Kidney (tissue), 14 donors: ENCODE results near the gene SSH3. TPM values are rescaled to one million over a fixed set of nuclear protein-coding genes. Genes with fewer than 3 reads are reported as not detected.

Source experiments
- DNase-seq, 5 donors: peaks; one replicate each; pipeline ENCODE4 v3.0.0-alpha.2; 2013 to 2020
- FAIRE-seq: peaks from 2 replicates; lab custom pipeline; 2012; peaks lifted over from hg19 to GRCh38; lab: Jason Lieb, UNC
- H3K27ac ChIP-seq, 2 donors: one replicate each; pipeline ENCODE4 v1.7.0; 2013; ENCODE audit warnings: low read depth in 2 of 2, low read length in 2 of 2, inconsistent platforms in 1 of 2
- H3K27me3 ChIP-seq: one replicate; pipeline ENCODE4 v1.7.1; 2013; ENCODE audit warnings: low read length, inconsistent platforms; ENCODE audit not compliant: control insufficient read depth, insufficient read depth
- H3K36me3 ChIP-seq, 3 donors: one replicate each; pipeline versions ENCODE4 v1.7.0 to v1.7.1; 2013; ENCODE audit warnings: low read length in 3 of 3, control low read depth in 1 of 3, inconsistent platforms in 1 of 3; ENCODE audit not compliant: insufficient read depth in 3 of 3, control insufficient read depth in 2 of 3
- H3K4me1 ChIP-seq, 3 donors: one replicate each; pipeline versions ENCODE4 v1.7.0 to v1.7.1; 2013; ENCODE audit warnings: low read length in 3 of 3, inconsistent platforms in 1 of 3, low read depth in 1 of 3; ENCODE audit not compliant: control insufficient read depth in 2 of 3, insufficient read depth in 2 of 3
- H3K4me3 ChIP-seq, 3 donors: one replicate each; pipeline versions ENCODE4 v1.7.0 to v1.8.1; 2013; ENCODE audit warnings: low read length in 3 of 3, control low read depth in 1 of 3, inconsistent platforms in 1 of 3
- H3K9ac ChIP-seq, 3 donors: one replicate each; pipeline versions ENCODE4 v1.7.0 to v1.7.1; 2013; ENCODE audit warnings: low read length in 3 of 3, control low read depth in 1 of 3, inconsistent platforms in 1 of 3
- H3K9me3 ChIP-seq, 3 donors: one replicate each; pipeline versions ENCODE4 v1.7.0 to v1.7.1; 2013; ENCODE audit warnings: low read length in 3 of 3, control low read depth in 1 of 3, inconsistent platforms in 1 of 3; ENCODE audit not compliant: control insufficient read depth in 2 of 3, insufficient read depth in 1 of 3
- intact Hi-C: fragments of 100-400 bp; cut with DNase I; formaldehyde crosslinking; loops from one replicate; pipeline ENCODE4 v1.11.1; 2022
- polyA plus RNA-seq: library from polyadenylated mRNA; stranded (reverse); fragments of 350-450 nt; fragmentation: Illumina TruSeq; extraction: RNeasy Lipid Tissue Mini Kit (QIAGEN cat#74804); gene quantifications from one replicate; pipeline ENCODE4 v1.2.3, GENCODE V29; 2014; ENCODE audit warnings: low read depth, low replicate concordance; ENCODE audit not compliant: insufficient read depth
- total RNA-seq: library from RNA; stranded (reverse); fragmentation: NEBNext Ultra II Directional; extraction: Animal tissue kit (Norgen Biotek cat#: 25700); gene quantifications from one replicate; pipeline ENCODE4 v1.2.1, GENCODE V29; 2021
- TF ChIP-seq, protein P1 (sequence below): IDR thresholded peaks from 3 replicates; pipeline ENCODE4 v1.5.1; 2012; ENCODE audit warnings: mild to moderate bottlenecking, moderate library complexity, borderline replicate concordance; ENCODE audit not compliant: insufficient read depth; ENCODE audit errors: extremely low read depth
- donor health status: control.
- donor health status: control.
- donor health status: control.
- donor health status: control.
- donor health status: control.
- donor health status: DM: yes; HTN: yes; CAD: no.
- donor health status: Normal renal cell carcinoma (clear cell type).

SSH3 gene
- total and polyA plus RNA-seq, 2 donors from 2014 or later, result 25.0 to 68.9 TPM

DNA sequence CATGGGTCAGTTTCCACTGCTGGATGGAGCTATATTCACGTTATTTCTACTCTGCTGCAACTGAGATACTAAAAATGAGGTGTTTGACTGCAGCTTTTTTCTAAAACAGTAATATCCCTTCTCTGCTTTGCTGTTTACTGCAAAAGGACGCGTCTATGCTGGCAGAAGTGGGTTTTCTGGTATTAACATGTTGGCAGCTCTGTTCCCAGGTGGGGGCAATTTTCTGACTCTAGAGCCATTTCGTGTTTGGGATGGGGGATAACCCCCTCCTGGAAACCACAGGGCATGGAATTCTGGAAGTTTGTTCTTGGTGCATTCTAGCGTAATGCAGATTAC is 32.2 kb upstream of the SSH3 start:
- Histone ChIP-seq H3K9ac (no peak overlapping the region), H3K4me3 (no peak overlapping the region), H3K4me1 (peaks cover 5 to 80% (median 55%) of the 10 kb centered on the region in 3 donors), H3K36me3 (peaks cover 0 to 5% (median 2%) of the 10 kb centered on the region in 3 donors), H3K27ac (no peak overlapping the region), H3K27me3 (no peaks in the 10 kb centered on the region), H3K9me3 (no peaks in the 10 kb centered on the region)
- no peak for FAIRE-seq
- intact Hi-C loops, result no loop called here
- TF ChIP-seq, protein P1, sequence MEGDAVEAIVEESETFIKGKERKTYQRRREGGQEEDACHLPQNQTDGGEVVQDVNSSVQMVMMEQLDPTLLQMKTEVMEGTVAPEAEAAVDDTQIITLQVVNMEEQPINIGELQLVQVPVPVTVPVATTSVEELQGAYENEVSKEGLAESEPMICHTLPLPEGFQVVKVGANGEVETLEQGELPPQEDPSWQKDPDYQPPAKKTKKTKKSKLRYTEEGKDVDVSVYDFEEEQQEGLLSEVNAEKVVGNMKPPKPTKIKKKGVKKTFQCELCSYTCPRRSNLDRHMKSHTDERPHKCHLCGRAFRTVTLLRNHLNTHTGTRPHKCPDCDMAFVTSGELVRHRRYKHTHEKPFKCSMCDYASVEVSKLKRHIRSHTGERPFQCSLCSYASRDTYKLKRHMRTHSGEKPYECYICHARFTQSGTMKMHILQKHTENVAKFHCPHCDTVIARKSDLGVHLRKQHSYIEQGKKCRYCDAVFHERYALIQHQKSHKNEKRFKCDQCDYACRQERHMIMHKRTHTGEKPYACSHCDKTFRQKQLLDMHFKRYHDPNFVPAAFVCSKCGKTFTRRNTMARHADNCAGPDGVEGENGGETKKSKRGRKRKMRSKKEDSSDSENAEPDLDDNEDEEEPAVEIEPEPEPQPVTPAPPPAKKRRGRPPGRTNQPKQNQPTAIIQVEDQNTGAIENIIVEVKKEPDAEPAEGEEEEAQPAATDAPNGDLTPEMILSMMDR, result no peak
- no peak for DNase-seq

DNA sequence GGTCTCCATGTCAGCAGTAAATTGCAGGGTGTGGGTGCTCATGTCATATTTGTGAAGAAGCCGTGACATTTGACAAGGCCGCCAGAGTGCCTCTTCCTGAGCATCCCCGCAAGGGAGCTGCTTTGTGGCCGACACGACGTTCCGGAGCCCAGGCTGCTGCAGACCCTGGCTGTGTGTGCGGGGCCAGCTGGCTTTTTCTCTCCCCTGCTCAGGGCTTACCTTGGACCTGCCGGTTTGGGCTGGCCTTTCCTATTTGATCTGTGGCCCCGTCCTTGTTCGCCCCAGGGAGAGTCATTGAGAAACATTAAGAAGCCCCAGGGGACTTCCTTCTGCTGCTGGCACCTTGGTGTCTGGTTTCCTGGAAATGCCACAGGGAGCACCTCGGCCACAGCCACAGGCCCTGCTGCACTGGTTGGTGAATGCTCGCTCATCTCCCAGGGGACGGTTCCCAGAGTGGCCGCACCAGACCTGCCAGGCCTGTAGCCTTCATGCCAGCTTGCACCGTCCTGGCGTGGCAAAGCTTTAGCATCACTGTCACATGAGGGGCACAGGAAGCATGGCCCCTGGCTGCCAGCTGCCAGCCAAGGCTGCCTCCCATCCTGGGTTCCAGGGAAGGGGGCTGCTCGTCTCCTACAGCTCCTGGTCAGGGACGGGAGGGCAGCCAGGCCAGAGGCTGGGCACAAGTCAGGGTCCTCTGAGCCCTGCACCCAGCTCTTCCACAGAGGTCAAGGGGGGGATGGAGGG is 31.6 kb upstream of the SSH3 start:
- intact Hi-C loops, result no loop called here
- TF ChIP-seq, protein P1, result no peak
- DNase-seq (peak in 2 of 5 donors; percentile 38 to 77), FAIRE-seq (no peak)
- no peak overlapping the region for H3K9ac ChIP-seq
- no peaks in the 10 kb centered on the region for H3K9me3 ChIP-seq
- H3K27ac ChIP-seq, result peak overlapping the region in 1 of 2 donors; percentile 38
- H3K4me1 ChIP-seq, result peaks cover 5 to 85% (median 56%) of the 10 kb centered on the region in 3 donors
- peak overlapping the region in 1 of 3 donors; percentile 3 for H3K4me3 ChIP-seq
- H3K36me3 ChIP-seq, result peaks cover 0 to 5% (median 2%) of the 10 kb centered on the region in 3 donors
- no peaks in the 10 kb centered on the region for H3K27me3 ChIP-seq

- TF ChIP-seq, protein P1, result no peak
- intact Hi-C loops, result no loop called here
- peak overlapping the region in 2 of 3 donors; percentile 19 to 25 for H3K9ac ChIP-seq
- FAIRE-seq, result no peak
- H3K36me3 ChIP-seq, result peaks cover 0 to 5% (median 2%) of the 10 kb centered on the region in 3 donors
- H3K27ac ChIP-seq, result peak overlapping the region; percentile 38 to 43
- H3K4me3 ChIP-seq, result peak overlapping the region in 1 of 3 donors; percentile 3
- no peaks in the 10 kb centered on the region for H3K27me3 ChIP-seq
- H3K4me1 ChIP-seq, result peaks cover 5 to 86% (median 56%) of the 10 kb centered on the region in 3 donors
- H3K9me3 ChIP-seq, result no peaks in the 10 kb centered on the region
- DNase-seq, result peak in 2 of 5 donors; percentile 30 to 72
These were observed 30.7 kb upstream of the SSH3 start for GRCh38 chr11:67272327-67273259.
